H1 (cell line): ENCODE data around the gene UBN1. TPM values are rescaled to one million over a fixed set of nuclear protein-coding genes. Genes with fewer than 3 reads are reported as not detected.

Source experiments
- CTCF ChIA-PET: fragments of 300-600 bp; sonication (Branson Sonifier 250); formaldehyde crosslinking; loops from one replicate; lab custom pipeline; 2021; ENCODE audit not compliant: partially characterized antibody; lab: Charles Lee
- POLR2A ChIA-PET: fragments of 300-600 bp; sonication (Branson Sonifier 250); formaldehyde crosslinking; loops from one replicate; lab custom pipeline; 2021; ENCODE audit warnings: inconsistent platforms; ENCODE audit not compliant: partially characterized antibody; lab: Charles Lee
- DNase-seq, 2 experiments: peaks; one replicate each; pipeline versions ENCODE4 v3.0.0 to v3.0.0-alpha.2; 2010 to 2022; ENCODE audit warnings: low spot score in 2 of 2, low read depth in 1 of 2, mixed read lengths in 1 of 2
- FAIRE-seq: peaks from 2 replicates; lab custom pipeline; 2011; peaks lifted over from hg19 to GRCh38; lab: Jason Lieb, UNC
- H2AFZ ChIP-seq: 2 replicates; pipeline ENCODE4 v1.8.1; 2012; ENCODE audit warnings: low read length, inconsistent platforms
- H2AK5ac ChIP-seq: 2 replicates; pipeline ENCODE4 v1.6.1; 2013; ENCODE audit warnings: low read depth, low read length
- H2BK120ac ChIP-seq: replicated peaks from 2 replicates; pipeline ENCODE3; 2013; ENCODE audit warnings: low read depth, low read length, inconsistent platforms
- H2BK12ac ChIP-seq: 2 replicates; pipeline ENCODE4 v1.6.1; 2013; ENCODE audit warnings: low read depth, low read length
- H2BK15ac ChIP-seq: 2 replicates; pipeline ENCODE4 v1.6.1; 2013; ENCODE audit warnings: low read length
- H2BK20ac ChIP-seq: 2 replicates; pipeline ENCODE4 v1.6.1; 2013; ENCODE audit warnings: low read length
- H2BK5ac ChIP-seq: 2 replicates; pipeline ENCODE4 v1.6.1; 2013; ENCODE audit warnings: low read depth, low read length
- H3K14ac ChIP-seq: 2 replicates; pipeline ENCODE4 v1.6.1; 2013; ENCODE audit warnings: inconsistent platforms; ENCODE audit not compliant: insufficient read length
- H3K18ac ChIP-seq: 2 replicates; pipeline ENCODE4 v1.6.1; 2013; ENCODE audit warnings: low read length; ENCODE audit errors: extremely low read depth
- H3K23ac ChIP-seq: 2 replicates; pipeline ENCODE4 v1.6.1; 2013; ENCODE audit warnings: inconsistent platforms; ENCODE audit not compliant: insufficient read length
- H3K23me2 ChIP-seq: 2 replicates; pipeline ENCODE4 v1.6.1; 2013; ENCODE audit warnings: low read depth, low read length
- H3K27ac ChIP-seq: 2 replicates; pipeline ENCODE4 v1.6.1; 2011; ENCODE audit warnings: low read depth, low read length, inconsistent platforms
- H3K27me3 ChIP-seq, 4 experiments: replicated peaks in 1 of 4; 1 replicate in 1 of 4; 2 replicates in 3 of 4; pipeline versions ENCODE4 v1.6.1 to v1.8.1; 2011 to 2013; ENCODE audit warnings: low read length in 3 of 4, mild to moderate bottlenecking in 3 of 4, inconsistent platforms in 2 of 4, mixed read lengths in 2 of 4, moderate library complexity in 1 of 4; ENCODE audit not compliant: control insufficient read depth in 3 of 4, insufficient read depth in 3 of 4; ENCODE audit errors: extremely low read depth in 1 of 4
- H3K36me3 ChIP-seq, 4 experiments: 2 replicates each; pipeline versions ENCODE4 v1.6.1 to v1.8.1; 2011 to 2013; ENCODE audit warnings: mild to moderate bottlenecking in 4 of 4, low read length in 3 of 4, moderate library complexity in 2 of 4, control low read depth in 1 of 4, inconsistent platforms in 1 of 4; ENCODE audit not compliant: insufficient read depth in 4 of 4, control insufficient read depth in 2 of 4
- H3K4ac ChIP-seq: replicated peaks from 2 replicates; pipeline ENCODE3; 2013; ENCODE audit warnings: low read length, low read depth, mixed read lengths, inconsistent platforms; ENCODE audit not compliant: insufficient read length
- H3K4me1 ChIP-seq, 4 experiments: replicated peaks in 1 of 4; 1 replicate in 1 of 4; 2 replicates in 3 of 4; pipeline versions ENCODE4 v1.6.1 to v1.8.1; 2011 to 2013; ENCODE audit warnings: low read length in 3 of 4, inconsistent platforms in 2 of 4, mixed read lengths in 1 of 4; ENCODE audit not compliant: insufficient read depth in 4 of 4, control insufficient read depth in 3 of 4
- H3K4me2 ChIP-seq, 2 experiments: 2 replicates each; pipeline versions ENCODE4 v1.6.1 to v1.8.1; 2011 to 2013; ENCODE audit warnings: low read depth in 2 of 2, low read length in 2 of 2, control low read depth in 1 of 2, inconsistent platforms in 1 of 2, mild to moderate bottlenecking in 1 of 2; ENCODE audit not compliant: insufficient read depth in 1 of 2
- H3K4me3 ChIP-seq, 4 experiments: fragments of 200-600, 300-600 bp in 1 of 4; sonication (generic), shearing (Covaris generic), sonication (Bioruptor Twin) in 1 of 4; 2 replicates each; pipeline versions ENCODE4 v1.5.1 to v1.8.1; 2011 to 2016; ENCODE audit warnings: low read length in 4 of 4, low read depth in 3 of 4, control low read depth in 2 of 4, inconsistent platforms in 2 of 4, mild to moderate bottlenecking in 2 of 4, mixed read lengths in 1 of 4, moderate library complexity in 1 of 4; ENCODE audit not compliant: insufficient read depth in 2 of 4; ENCODE audit errors: extremely low read depth in 1 of 4
- H3K56ac ChIP-seq: replicated peaks from 2 replicates; pipeline ENCODE3; 2013; ENCODE audit warnings: low read depth, mild to moderate bottlenecking, mixed read lengths, low read length, inconsistent platforms; ENCODE audit not compliant: insufficient read length
- H3K79me1 ChIP-seq: 2 replicates; pipeline ENCODE4 v1.6.1; 2013; ENCODE audit warnings: low read depth, low read length, control low read depth
- H3K79me2 ChIP-seq, 2 experiments: 2 replicates each; pipeline versions ENCODE4 v1.6.1 to v1.8.1; 2012 to 2013; ENCODE audit warnings: low read length in 2 of 2, mild to moderate bottlenecking in 2 of 2, inconsistent platforms in 1 of 2; ENCODE audit not compliant: insufficient read depth in 2 of 2, control insufficient read depth in 1 of 2
- H3K9ac ChIP-seq, 4 experiments: replicated peaks in 1 of 4; 1 replicate in 1 of 4; 2 replicates in 3 of 4; pipeline versions ENCODE4 v1.6.1 to v1.8.1; 2011 to 2013; ENCODE audit warnings: low read depth in 3 of 4, low read length in 3 of 4, control low read depth in 2 of 4, mild to moderate bottlenecking in 2 of 4, moderate library complexity in 2 of 4, inconsistent platforms in 1 of 4; ENCODE audit errors: extremely low read depth in 1 of 4
- H3K9me3 ChIP-seq, 2 experiments: 2 replicates each; pipeline versions ENCODE4 v1.6.1 to v1.8.1; 2012 to 2013; ENCODE audit warnings: mild to moderate bottlenecking in 2 of 2, moderate library complexity in 2 of 2, control low read depth in 1 of 2, inconsistent platforms in 1 of 2, low read depth in 1 of 2, low read length in 1 of 2, mixed read lengths in 1 of 2; ENCODE audit not compliant: insufficient read depth in 2 of 2
- H4K20me1 ChIP-seq, 2 experiments: replicated peaks in 1 of 2; 2 replicates each; pipeline versions ENCODE3 to v1.8.1; 2011 to 2013; ENCODE audit warnings: inconsistent platforms in 2 of 2, low read length in 2 of 2, mild to moderate bottlenecking in 1 of 2; ENCODE audit not compliant: insufficient read depth in 2 of 2, control insufficient read depth in 1 of 2
- H4K5ac ChIP-seq: 2 replicates; pipeline ENCODE4 v1.6.1; 2013; ENCODE audit warnings: low read length, low read depth, mixed read lengths, inconsistent platforms; ENCODE audit not compliant: insufficient read length
- H4K8ac ChIP-seq: 2 replicates; pipeline ENCODE4 v1.8.0; 2013; ENCODE audit warnings: mild to moderate bottlenecking, moderate library complexity, low read length, inconsistent platforms; ENCODE audit not compliant: insufficient read depth; ENCODE audit errors: extremely low read depth
- H4K91ac ChIP-seq: replicated peaks from 2 replicates; pipeline ENCODE3; 2013; ENCODE audit warnings: low read length, mixed read lengths, inconsistent platforms; ENCODE audit not compliant: insufficient read length
- BCL11A ChIP-seq, 2 experiments: IDR thresholded peaks; one replicate each; pipeline ENCODE4 v1.6.1; 2011; ENCODE audit warnings: low read depth in 2 of 2, low read length in 2 of 2, mild to moderate bottlenecking in 2 of 2
- CREB1 ChIP-seq: IDR thresholded peaks from 2 replicates; pipeline ENCODE4 v1.6.1; 2012; ENCODE audit warnings: inconsistent platforms
- HDAC6 ChIP-seq: IDR thresholded peaks from one replicate; pipeline ENCODE4 v1.7.1; 2012; ENCODE audit warnings: low read depth, mild to moderate bottlenecking, inconsistent platforms, low read length, moderate library complexity
- POLR2AphosphoS5 ChIP-seq: IDR thresholded peaks from 2 replicates; pipeline ENCODE4 v1.6.1; 2011; ENCODE audit warnings: low read depth, low read length
- RBBP5 ChIP-seq: IDR thresholded peaks from 2 replicates; pipeline ENCODE4 v1.7.1; 2012; ENCODE audit warnings: low read depth, mild to moderate bottlenecking, inconsistent platforms, low read length, moderate library complexity, borderline replicate concordance
- RNF2 ChIP-seq: fragments of 200-900, 300-1000 bp; sonication (generic); IDR thresholded peaks from 2 replicates; pipeline ENCODE4 v1.7.1; 2016; ENCODE audit warnings: borderline replicate concordance, low read depth, mild to moderate bottlenecking, antibody characterized with exemption, low read length; ENCODE audit not compliant: poor library complexity, severe bottlenecking; ENCODE audit errors: missing control alignments
- SIX5 ChIP-seq: IDR thresholded peaks from 2 replicates; pipeline ENCODE4 v1.6.1; 2011; ENCODE audit warnings: mild to moderate bottlenecking, low read depth, low read length
- TAF7 ChIP-seq: optimal IDR thresholded peaks from 2 replicates; pipeline ENCODE3; 2011; ENCODE audit warnings: low read depth, mild to moderate bottlenecking, inconsistent platforms, low read length, moderate library complexity, borderline replicate concordance
- TEAD4 ChIP-seq: IDR thresholded peaks from 2 replicates; pipeline ENCODE4 v1.6.1; 2012; ENCODE audit warnings: low read depth, low read length, inconsistent platforms, mixed read lengths
- WGBS, 2 experiments: shearing (Covaris generic) in 1 of 2; methylation state at CpG; one replicate each; pipeline versions ENCODE4 v1.1.6 to v1.1.7; 2013 to 2015; ENCODE audit warnings: low lambda C conversion rate in 2 of 2, mixed read lengths in 2 of 2, inconsistent platforms in 1 of 2, low coverage in 1 of 2, missing lambda C conversion rate in 1 of 2; ENCODE audit not compliant: insufficient replicate concordance in 2 of 2, insufficient coverage in 1 of 2, insufficient read length in 1 of 2; ENCODE audit errors: extremely low coverage in 1 of 2, missing lambda C conversion rate in 1 of 2; 5-methylcytosine and 5-hydroxymethylcytosine counted together
- polyA plus RNA-seq, 7 experiments: library from polyadenylated mRNA; depleted of rRNA in 3 of 7; stranded (reverse) in 5 of 7; unstranded in 2 of 7; fragments of >200 nt in 5 of 7; fragments of 200-250 nt in 2 of 7; gene quantifications; 1 replicate in 5 of 7; 2 replicates in 1 of 7; 4 replicates in 1 of 7; pipeline versions ENCODE4 v1.2.1 to v1.2.3, GENCODE V29; 2011 to 2013; ENCODE audit warnings: missing spikeins in 2 of 7, mixed read lengths in 2 of 7
- total RNA-seq: library from RNA; stranded (reverse); fragmentation: NEBNext Ultra II Directional; extraction: Animal tissue kit (Norgen Biotek cat#: 25700); gene quantifications from 2 replicates; pipeline ENCODE4 v1.2.1, GENCODE V29; 2021

Gene UBN1
- total and polyA plus RNA-seq, 2 of the 8 experiments (the other 6 are each of a cell fraction or from before 2014, with no cell fraction given): 16.2 to 37.0 TPM

GRCh38 chr16:4813251-4814003 lies 33.9 kb upstream of the UBN1 start:
- H2BK5ac ChIP-seq: no peak overlapping the region
- H2AFZ ChIP-seq: no peak overlapping the region
- no peaks in the 10 kb centered on the region for H3K79me1 ChIP-seq
- H3K27me3 ChIP-seq: no peaks in the 10 kb centered on the region
- H2BK120ac ChIP-seq: no peak overlapping the region
- no peak overlapping the region for H4K5ac ChIP-seq
- TF ChIP-seq TAF7 (no peak), RBBP5 (no peak), RNF2 (no peak), SIX5 (no peak), BCL11A (IDR thresholded peaks at IDR 0.05; ENCODE audit: low read depth in 2 of 2, low read length in 2 of 2) (no peak), CREB1 (no peak), TEAD4 (no peak), POLR2AphosphoS5 (no peak), HDAC6 (no peak)
- TF ChIP-seq, all 59 proteins: peak for 0
- no peak overlapping the region for H3K27ac ChIP-seq
- no peak overlapping the region for H3K9ac ChIP-seq
- H3K14ac ChIP-seq: no peak overlapping the region
- no peak overlapping the region for H2AK5ac ChIP-seq
- ChIA-PET CTCF (interaction anchor here (1.4 kb wide), 1 partner anchor 96 kb away, joined by 7 read pairs; no protein-coding TSS in a partner anchor), POLR2A (interaction anchor here (0.6 kb wide), 1 partner anchor 56 kb away, joined by 4 read pairs; no protein-coding TSS in a partner anchor)
- no peak overlapping the region for H2BK12ac ChIP-seq
- H3K56ac ChIP-seq: peak overlapping the region; percentile 25
- H3K36me3 ChIP-seq: peaks cover 10 to 53% (median 40%) of the 10 kb centered on the region in 4 experiments
- no peak overlapping the region for H4K8ac ChIP-seq
- no peaks in the 10 kb centered on the region for H3K9me3 ChIP-seq
- no peak overlapping the region for H4K91ac ChIP-seq
- H2BK15ac ChIP-seq: no peak overlapping the region
- DNase-seq (no peak), FAIRE-seq (no peak)
- no peak overlapping the region for H3K18ac ChIP-seq
- no peaks in the 10 kb centered on the region for H3K79me2 ChIP-seq
- no peak overlapping the region for H3K4ac ChIP-seq
- H4K20me1 ChIP-seq: peaks cover 0 to 8% of the 10 kb centered on the region in 2 experiments
- H3K4me2 ChIP-seq: no peak overlapping the region
- WGBS, 2 experiments: 94% methylated on average over 16 of the region's 16 CpGs; no CpG with 5 or more reads in 1 of the 2 experiments
- no peak overlapping the region for H2BK20ac ChIP-seq
- no peak overlapping the region for H3K23ac ChIP-seq
- H3K4me1 ChIP-seq: no peaks in the 10 kb centered on the region
- H3K4me3 ChIP-seq: no peak overlapping the region
- no peaks in the 10 kb centered on the region for H3K23me2 ChIP-seq
